Hematopoietic multipotent progenitor cell treated with erythropoietin and hydrocortisone succinate and interleukin-3 and kit ligand, for 15 days (in vitro differentiated cells): ENCODE data around the gene LRRFIP2.
"Not testable (repeated sequence)": the region's sequence is repeated elsewhere in the genome, so short reads cannot be mapped to it uniquely, and the experiment has no call there.

Experiments
- DNase-seq: peaks from one replicate; pipeline ENCODE4 v3.0.0-alpha.2; 2015; ENCODE audit warnings: low spot score

LRRFIP2 gene, protein sequence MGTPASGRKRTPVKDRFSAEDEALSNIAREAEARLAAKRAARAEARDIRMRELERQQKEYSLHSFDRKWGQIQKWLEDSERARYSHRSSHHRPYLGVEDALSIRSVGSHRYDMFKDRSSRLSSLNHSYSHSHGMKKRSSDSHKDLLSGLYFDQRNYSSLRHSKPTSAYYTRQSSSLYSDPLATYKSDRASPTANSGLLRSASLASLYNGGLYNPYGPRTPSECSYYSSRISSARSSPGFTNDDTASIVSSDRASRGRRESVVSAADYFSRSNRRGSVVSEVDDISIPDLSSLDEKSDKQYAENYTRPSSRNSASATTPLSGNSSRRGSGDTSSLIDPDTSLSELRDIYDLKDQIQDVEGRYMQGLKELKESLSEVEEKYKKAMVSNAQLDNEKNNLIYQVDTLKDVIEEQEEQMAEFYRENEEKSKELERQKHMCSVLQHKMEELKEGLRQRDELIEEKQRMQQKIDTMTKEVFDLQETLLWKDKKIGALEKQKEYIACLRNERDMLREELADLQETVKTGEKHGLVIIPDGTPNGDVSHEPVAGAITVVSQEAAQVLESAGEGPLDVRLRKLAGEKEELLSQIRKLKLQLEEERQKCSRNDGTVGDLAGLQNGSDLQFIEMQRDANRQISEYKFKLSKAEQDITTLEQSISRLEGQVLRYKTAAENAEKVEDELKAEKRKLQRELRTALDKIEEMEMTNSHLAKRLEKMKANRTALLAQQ

DNA sequence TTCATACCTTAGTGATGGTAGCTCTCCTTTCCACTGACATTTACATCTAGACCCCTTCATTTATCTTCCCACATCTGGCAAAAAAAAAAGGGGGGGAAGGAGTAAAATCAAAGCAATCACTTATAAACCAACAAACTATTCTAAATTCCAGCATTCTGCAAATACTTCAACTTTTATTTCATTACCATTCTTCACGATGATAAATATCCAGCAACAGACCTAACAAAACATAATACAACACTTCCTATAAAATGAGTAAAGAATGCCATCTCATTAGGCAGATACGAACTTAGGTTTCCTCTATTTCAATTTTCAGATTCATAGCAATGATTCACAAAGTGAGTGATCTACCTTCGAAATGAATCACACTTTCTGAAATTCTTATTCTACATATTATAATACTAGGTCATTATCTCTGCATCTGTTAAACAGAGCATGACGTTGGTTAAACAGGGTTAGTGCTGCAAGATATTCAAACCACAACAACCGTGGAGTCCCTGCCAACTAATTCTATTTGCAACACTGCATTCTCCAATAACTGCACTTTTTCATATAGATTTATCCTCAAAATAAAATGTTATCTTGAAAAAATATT is at the start of gene LRRFIP2:
TSS of gene LRRFIP2 (minus strand) at position 51 of the 595 bp plus-strand sequence. CDS start 25,599 bp downstream, outside the sequence.
- no peak for DNase-seq

DNA sequence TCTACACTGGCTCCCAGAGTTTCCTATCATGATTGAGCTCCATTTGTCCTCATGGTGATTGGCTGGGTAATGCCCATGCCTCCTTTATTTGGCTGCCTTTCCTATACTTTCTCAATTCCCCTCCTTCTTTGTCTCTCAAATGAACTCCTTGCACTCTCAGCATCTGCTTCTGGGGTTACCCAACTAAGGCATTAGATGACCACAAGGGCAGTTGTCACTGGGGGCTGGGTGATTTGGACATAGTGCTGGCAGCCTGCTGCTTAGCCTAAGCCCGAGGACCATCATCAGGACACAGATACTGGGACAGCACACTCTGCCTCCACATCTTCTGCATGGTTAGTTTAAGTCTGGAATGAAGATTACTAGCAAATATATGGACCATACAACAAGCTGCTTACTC is 49.2 kb upstream of the LRRFIP2 start:
- no peak for DNase-seq

DNA sequence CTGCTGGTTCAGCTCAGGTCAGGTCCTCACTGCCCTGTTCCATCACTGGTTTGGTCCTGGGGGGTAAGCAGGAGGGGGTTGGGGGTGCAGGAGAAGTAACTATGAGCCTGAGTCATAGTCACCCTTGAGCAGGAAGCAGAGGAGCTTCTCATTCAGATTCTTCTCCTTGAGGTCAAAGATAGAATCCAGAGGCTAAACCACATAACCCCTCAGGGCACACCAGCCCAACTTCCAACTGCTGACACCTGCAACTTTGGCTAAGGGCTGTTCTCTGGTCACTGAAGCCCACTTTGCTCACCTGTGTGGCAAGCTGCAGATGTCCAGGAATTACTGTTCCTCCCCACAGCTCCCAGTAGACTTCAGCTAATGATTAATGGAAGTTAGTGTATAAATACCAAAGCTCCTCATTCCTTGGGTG is 48.8 kb upstream of the LRRFIP2 start:
- no peak for DNase-seq

DNA sequence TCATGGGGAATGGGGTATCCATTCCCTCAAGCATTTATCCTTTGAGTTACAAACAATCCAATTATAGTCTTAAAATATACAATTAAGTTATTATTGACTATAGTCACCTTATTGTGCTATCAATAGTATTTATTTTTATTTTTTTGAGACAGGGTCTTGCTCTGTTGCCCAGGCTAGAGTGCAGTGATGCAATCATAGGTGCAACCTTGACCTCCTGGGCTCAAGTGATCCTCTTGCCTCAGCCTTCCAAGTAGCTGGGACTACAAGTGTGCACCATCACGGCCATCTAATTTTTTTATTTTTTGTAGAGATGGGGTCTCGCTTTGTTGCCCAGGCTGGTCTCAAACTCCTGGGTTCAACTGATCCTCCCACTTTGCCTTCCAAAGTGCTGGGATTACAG is 48.2 kb upstream of the LRRFIP2 start:
- DNase-seq, result not testable (repeated sequence)

DNA sequence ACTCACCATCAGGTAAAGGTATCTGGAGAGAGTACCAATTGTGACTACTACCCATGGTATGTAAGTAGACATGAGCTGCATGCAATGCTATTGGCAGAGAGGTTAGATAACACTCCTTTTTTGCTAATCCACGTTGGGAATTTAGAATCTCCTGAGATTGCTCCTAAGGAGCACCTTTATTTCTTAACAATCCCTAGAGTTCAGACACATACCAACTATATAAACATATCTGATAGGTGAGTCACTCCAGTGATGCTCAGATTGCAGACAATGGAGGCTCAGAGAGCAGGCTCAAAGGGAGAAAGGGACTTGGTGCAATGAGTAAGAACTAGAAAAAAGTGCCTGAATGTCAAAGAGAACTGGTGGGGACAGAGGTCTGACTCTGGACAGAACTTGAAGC is 47.0 kb upstream of the LRRFIP2 start:
- no peak for DNase-seq

DNA sequence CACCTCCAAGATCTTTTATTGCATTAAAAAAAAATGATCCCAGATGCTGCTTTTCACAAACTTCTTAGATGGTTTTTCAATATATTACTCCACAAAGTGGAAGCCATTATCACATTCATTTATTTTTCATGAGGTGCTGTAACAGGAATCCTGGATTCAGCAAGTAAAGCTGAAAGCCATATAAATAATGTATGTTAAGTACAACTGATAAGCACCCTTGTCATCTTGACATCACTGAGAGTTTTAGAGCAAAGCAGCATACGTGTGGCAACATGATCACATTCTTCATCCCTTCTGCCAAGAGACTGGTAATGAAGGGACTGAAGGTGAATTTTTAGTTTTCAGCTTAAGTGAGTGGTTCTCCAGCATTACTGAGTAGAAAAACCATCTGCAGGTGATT is 44.9 kb upstream of the LRRFIP2 start:
- DNase-seq, result no peak

DNA sequence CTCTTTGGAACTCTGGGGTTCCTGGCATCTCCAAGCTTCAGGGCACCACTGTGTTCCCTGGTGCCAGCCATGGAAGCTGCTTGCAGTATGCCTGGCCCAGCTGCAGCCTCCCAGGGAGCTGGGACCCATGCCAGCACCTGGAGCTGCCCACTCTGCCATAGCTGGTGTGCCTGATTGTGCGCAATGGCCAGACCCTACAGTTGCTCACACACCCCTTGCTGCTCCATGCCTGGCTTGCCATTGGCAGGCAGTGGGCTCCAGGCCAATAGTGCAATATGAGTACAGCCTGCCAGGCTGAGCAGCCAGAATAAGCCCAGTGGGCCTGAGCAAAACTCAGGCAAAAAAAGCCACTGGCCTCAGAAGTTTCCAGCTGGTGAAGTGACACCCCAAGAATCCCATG is 43.8 kb upstream of the LRRFIP2 start:
- no peak for DNase-seq

DNA sequence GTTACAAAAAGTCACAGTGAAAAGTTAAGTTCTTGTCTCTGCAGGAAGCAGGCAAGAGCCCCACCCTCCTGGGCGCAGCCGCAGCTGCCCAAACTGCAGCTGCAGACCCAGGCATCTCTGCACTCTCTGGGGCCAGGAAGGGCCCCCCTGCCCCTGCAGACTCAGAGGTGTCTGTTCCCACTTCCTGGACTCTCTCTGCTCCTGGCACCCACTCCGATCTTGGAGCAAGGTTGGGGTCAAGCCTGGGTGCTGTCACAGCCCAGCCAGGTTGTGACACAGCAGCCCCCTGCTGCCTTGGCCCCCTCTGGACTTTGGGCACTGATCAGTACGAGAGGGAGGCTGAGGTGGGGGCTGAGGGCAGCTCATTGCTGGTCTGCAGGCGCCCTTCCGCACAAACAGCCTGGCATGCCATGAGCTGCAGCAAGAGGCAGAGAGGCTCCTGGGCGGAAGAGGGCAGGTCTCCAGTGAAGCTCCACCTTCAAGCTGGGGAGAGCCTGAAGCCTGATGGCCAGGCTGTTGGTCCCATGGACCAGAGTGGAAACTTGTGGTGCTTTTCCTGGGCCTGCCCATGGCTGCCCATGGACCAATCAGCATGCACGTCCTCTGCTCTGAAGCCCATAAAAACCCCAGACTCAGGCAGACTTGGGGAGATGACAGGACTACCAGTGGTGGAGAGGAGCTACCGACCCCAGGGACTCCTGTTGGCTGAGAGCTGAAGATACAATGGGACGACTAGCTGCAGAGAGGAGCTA is 42.9 kb upstream of the LRRFIP2 start:
- DNase-seq, result no peak

DNA sequence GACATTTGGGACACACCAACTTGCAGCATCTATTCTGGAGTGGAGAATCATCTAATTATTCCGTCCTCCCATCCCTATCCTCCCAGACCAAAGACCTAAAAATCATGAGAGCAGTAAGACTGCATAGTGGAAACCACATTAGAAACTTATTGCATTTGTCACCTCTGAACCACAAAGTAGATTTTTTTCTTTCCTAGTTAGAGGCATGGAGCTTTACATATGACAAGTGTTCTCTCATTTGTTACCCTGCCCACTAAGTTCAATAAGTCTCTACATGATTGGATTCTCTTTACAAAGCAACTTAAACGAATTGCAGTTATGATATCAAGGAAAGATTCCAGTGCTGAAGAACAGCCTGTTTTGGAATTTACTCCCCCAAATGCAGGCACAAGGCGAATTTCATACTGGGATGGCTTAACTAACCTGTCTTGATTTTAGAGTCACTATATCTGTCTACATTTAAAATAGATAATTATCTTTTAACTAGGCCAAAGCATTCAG is 42.3 kb upstream of the LRRFIP2 start:
- DNase-seq, result no peak

DNA sequence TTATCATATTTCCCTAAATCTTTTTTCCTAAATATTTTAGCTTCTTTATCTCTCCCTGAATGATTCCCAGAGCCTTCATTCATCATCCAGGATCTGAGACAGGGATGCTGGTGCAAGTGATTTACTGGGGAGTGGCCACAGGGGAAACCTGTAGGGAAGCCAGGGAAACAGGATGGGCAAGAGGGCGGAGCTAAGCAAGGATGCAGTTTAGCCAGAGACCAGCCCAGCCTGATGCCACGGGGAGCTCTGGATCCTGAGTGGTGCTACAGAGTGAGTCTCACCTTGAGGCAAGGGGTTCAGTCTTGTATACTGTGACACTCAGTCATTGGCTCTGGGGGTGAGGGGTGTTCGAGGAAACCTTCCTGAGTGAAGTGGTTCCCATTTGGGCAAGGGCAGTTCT is 39.7 kb upstream of the LRRFIP2 start:
- DNase-seq, result no peak

DNA sequence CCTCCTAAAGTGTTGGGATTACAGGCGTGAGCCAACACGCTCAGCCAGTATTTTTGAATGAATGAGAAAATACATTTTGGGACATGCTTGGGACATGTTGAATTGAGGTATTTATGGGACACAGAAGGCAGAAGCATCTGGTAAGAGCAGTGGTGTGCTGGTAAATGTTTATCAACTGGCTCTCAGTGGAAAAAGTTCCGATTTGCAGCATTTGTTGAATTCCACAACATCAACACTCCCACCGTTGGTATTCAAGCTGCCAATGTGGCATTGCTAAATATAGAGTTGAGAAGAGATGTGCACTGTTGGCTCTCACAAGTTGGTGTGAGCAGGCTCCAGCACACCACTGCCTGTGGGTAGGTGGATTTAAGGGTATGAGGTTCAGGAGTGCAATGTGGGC is 35.8 kb upstream of the LRRFIP2 start:
- DNase-seq, result no peak

DNA sequence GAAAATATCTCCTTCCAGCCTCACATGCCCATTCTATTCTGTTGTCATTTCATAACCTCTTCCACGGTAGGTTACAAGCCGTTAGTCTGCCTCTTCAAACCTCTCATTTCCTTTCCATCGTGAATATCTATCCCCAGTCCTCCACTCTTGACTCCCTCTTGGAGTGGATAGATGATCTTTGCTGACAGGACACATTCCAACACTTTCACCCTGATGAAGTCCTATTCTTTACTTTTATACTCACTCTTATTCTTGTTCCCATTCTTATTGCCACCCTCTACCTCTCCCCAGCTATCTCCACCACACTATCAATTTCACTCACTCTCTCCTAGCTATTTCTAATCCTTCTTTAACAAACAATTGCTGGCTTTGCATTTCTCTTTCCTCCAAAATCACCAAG is 34.2 kb upstream of the LRRFIP2 start:
- DNase-seq, result not testable (repeated sequence)

DNA sequence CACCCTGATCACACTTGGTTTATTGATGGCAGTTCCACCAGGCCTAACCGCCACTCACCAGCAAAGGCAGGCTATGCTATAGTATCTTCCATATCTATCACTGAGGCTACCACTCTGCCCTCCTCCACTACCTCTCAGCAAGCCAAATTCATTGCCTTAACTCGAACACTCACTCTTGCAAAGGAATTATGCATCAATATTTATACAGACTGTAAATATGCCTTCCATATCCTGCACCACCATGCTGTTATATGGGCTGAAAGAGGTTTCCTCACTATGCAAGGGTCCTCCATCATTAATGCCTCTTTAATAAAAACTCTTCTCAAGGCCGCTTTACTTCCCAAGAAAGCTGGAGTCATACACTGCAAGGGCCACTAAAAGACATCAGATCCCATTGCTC is 33.6 kb upstream of the LRRFIP2 start:
- not testable (repeated sequence) for DNase-seq

DNA sequence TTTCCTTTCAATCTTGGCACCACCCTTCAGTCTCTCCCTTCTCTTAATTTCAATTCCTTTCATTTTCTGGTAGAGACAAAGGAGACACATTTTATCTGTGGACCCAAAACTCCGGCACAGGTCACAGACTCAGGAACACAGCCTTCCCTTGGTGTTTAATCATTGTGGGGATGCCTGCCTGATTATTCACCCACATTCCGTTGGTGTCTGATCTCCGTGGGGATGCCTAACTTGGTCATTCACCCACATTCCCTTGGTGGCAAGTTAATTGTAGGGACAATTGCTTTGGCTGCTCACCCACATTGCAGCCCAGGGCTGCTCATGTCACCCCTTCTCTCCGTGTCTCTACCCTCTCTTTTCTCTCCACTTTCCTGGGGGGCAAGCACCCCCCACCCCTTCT is 31.7 kb upstream of the LRRFIP2 start:
- DNase-seq, result not testable (repeated sequence)

DNA sequence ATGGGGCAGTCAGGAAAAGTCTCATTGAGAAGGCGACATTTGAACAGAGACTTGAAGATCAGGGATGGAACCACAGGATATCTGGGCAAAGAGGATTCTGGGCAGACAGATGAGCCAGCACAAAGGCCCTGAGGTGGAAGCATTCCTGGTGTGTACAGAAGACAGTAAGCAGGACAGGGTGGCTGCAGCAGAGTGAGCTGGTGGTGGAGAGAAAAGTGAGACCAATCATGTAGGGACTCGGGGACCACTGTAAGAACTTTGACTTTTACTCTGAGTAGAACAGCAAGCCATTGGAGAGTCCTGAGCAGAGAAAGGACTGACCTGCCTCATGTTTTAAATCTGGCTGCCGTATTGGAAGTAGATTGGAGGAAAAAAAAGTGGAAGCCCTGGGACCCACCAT is 29.9 kb upstream of the LRRFIP2 start:
- DNase-seq, result no peak

DNA sequence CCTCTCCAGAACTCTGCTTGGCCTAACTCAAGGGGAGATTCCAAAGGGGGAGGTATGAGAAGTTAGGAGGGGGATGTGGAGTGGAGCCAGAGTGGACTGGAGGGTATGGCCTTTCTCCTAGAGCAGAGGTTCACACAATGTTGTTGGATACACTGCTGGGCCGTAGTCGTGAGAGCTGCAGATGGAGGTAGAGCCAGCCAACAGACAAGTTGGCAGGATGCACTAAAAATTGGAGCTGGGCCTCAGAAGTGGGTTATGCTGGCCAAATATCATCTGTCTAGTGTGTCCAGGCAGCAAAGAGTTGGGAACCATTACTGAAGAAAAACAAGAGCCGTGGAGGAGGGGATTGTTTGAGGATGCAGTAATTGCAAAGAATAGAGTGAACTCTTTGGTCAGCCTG is 27.7 kb upstream of the LRRFIP2 start:
- DNase-seq, result no peak

DNA sequence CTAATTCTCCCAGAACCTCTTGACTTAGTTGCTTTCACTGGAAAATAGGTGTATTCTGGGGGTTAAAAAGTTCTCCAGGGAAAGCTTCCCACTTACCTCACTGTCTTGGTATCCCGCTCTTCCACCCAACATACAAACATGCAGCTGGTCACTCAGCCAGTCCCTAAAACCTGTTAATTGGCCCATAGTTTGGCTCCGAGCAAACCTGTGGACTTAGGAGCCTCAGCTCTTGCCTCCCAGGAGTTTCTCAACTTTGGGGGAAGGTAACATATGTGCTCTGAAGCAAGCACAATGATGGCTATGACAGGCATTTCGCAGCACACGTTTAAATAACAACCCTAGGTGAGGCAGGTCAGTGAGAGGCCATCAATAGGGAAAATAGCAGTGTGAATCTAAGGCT is 25.8 kb upstream of the LRRFIP2 start:
- DNase-seq, result no peak

DNA sequence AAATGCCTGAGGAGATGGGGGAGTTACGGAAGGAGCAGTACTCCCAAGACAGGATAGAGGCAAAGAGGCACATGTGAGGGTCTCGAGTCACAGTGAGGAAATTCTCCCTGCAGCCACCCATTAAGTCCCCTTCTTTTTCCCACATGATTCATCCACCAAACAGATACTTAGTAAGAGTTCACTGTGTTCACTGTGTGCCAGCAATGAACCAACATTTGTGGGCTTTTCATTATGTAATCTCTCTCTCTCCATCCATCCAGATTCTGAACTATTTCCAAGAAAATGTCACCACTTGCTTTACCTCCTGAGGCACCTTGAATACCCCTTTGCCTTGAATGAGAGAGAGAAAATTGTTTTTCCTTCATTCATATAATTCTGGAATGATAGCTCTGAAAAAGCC is 24.6 kb upstream of the LRRFIP2 start:
- no peak for DNase-seq

DNA sequence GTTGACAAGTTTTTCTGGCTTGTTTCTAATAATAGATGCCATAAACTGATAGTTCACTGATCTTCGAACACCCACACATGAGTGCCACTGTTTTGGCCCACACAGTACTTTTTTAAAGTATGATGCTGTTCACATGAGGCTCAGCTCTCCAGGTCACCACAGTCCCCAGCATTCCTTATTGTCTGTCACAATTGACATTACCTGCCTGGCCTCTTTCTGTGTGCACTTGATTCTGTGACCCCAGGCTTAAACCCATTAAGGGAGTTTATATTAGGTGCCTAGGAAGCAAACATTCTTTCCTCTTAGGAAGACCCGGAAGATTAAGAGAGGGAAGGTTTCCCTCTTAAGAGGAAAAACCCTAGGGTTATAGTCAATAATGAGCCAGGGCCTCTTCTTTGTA is 24.2 kb upstream of the LRRFIP2 start:
- no peak for DNase-seq

DNA sequence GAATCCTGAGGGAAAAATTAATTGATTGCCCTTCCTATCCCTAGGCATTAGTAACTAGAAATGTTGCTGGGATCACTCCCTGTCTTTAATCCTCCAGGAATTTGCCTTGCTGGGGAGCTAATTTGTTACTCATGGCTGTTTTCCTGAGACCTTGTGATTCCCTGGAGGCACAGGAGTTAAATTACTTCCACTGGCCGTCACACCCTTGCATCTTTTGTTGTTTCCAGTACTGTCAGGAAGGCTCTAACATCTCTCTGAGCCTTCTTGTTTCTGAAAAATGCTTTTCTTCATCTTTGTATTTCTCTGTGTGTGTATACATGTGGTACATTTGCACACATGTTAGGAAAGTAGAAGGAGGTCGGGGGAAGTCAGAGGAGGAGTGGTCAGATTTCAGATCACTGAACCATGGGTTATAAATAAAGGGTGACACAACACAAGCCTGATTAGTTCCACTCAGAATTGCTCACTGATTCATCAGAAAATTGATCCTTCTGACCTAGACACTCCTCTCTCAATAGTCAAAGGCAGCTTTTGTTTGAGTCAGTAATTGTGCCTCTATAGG is 23.5 kb upstream of the LRRFIP2 start:
- no peak for DNase-seq

DNA sequence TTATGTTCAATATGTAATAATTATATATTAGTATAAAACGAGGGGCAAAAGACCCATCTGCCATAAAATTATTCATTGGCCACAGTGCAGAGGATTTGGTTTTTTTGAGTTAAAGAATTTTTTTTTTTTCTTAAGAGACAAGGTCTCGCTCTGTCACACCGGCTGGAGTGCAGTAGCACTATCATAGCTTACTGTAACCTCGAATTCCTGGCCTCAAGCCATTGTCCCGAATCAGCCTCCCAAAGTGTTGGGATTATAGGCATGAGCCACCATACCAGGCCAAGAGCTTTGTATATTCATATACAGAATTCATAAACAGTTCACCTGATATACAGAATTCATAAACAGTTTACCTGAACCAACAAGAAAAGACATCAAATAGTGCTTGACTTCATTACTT is 20.2 kb upstream of the LRRFIP2 start:
- DNase-seq, result no peak

DNA sequence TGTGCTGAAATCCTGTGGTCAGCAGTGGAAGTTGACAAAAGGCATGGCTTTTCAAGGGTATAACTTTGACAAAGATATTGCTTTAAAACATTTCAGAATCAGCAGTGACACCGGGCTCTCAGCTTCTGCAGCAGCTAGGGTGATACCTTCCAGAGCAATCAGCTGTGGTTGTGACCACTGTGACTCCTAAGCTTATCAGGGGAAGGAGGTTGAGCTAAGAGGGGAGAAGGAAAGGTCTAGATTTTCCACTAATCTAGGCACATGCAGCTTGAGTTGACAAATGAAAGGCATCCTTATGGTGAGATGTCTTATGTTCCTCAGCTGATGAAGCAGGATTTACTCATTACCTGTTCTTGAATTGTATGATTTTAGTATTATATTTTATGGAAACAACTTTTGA is 16.3 kb upstream of the LRRFIP2 start:
- no peak for DNase-seq
